HCT116 (cell line): Measurements from ENCODE around the gene BDNF.

Experiments used
- ATF3 ChIP-seq: IDR thresholded peaks from 2 replicates; pipeline ENCODE4 v1.6.1; 2012
- CTCF ChIP-seq, 3 experiments: fragments of 200-600 bp in 1 of 3; sonication (generic) in 1 of 3; IDR thresholded peaks in 2 of 3; conservative IDR thresholded peaks in 1 of 3; 2 replicates each; pipeline ENCODE4 v1.5.1; 2012 to 2017; ENCODE audit warnings: low read depth in 2 of 3, low read length in 2 of 3, antibody characterized with exemption in 1 of 3, borderline replicate concordance in 1 of 3, control low read depth in 1 of 3, mild to moderate bottlenecking in 1 of 3, mixed read lengths in 1 of 3, mixed run types in 1 of 3, moderate library complexity in 1 of 3; ENCODE audit not compliant: insufficient read depth in 1 of 3
- ELF1 ChIP-seq: IDR thresholded peaks from 2 replicates; pipeline ENCODE4 v1.6.1; 2012; ENCODE audit warnings: low read depth, borderline replicate concordance
- EZH2 ChIP-seq: fragments of 200-600 bp; sonication (generic); IDR thresholded peaks from 2 replicates; pipeline ENCODE4 v1.6.1; 2017; ENCODE audit warnings: antibody characterized with exemption, mixed run types
- MAX ChIP-seq: IDR thresholded peaks from 2 replicates; pipeline ENCODE4 v1.6.1; 2012
- POLR2A ChIP-seq: IDR thresholded peaks from 2 replicates; pipeline ENCODE4 v1.7.0; 2011; ENCODE audit warnings: borderline replicate concordance; ENCODE audit not compliant: insufficient read depth, insufficient read length; ENCODE audit errors: extremely low read depth
- POLR2AphosphoS5 ChIP-seq: IDR thresholded peaks from 2 replicates; pipeline ENCODE4 v1.6.1; 2011; ENCODE audit warnings: mild to moderate bottlenecking, low read depth, low read length, moderate library complexity
- REST ChIP-seq: IDR thresholded peaks from 2 replicates; pipeline ENCODE4 v1.6.1; 2012; ENCODE audit warnings: low read depth
- YY1 ChIP-seq: IDR thresholded peaks from 2 replicates; pipeline ENCODE4 v1.6.1; 2011; ENCODE audit warnings: low read length, low read depth, moderate library complexity, mild to moderate bottlenecking; ENCODE audit not compliant: insufficient replicate concordance; ENCODE audit errors: extremely low read depth
- ZNF274 ChIP-seq: fragments of 200-500 bp; sonication (Bioruptor generic); IDR thresholded peaks from 2 replicates; pipeline ENCODE4 v1.6.1; 2014; ENCODE audit warnings: mild to moderate bottlenecking, low read depth, low read length, inconsistent platforms

GRCh38 chr11:27640954-27641353 lies 59.3 kb downstream of the BDNF start:
- TF ChIP-seq CTCF (IDR thresholded peaks at IDR 0.05 in 2 of 3, conservative IDR thresholded peaks at IDR 0.05 in 1 of 3; ENCODE audit: borderline replicate concordance in 1 of 3, insufficient read depth in 1 of 3, low read depth in 2 of 3, low read length in 2 of 3) = no peak
- TF ChIP-seq ELF1 = no peak
- TF ChIP-seq ZNF274 = no peak
- no peak for TF ChIP-seq ATF3
- TF ChIP-seq POLR2A = no peak
- no peak for TF ChIP-seq POLR2AphosphoS5
- TF ChIP-seq YY1 = no peak
- no peak for TF ChIP-seq MAX
- no peak for TF ChIP-seq REST
- TF ChIP-seq EZH2 = no peak
